ENCODE results near the gene CTDSP1. TPM values are rescaled to one million over a fixed set of nuclear protein-coding genes. Genes with fewer than 3 reads are reported as not detected.

Gene CTDSP1
- total RNA-seq, 1 experiment from 2014 or later = 37.8 TPM

DNA sequence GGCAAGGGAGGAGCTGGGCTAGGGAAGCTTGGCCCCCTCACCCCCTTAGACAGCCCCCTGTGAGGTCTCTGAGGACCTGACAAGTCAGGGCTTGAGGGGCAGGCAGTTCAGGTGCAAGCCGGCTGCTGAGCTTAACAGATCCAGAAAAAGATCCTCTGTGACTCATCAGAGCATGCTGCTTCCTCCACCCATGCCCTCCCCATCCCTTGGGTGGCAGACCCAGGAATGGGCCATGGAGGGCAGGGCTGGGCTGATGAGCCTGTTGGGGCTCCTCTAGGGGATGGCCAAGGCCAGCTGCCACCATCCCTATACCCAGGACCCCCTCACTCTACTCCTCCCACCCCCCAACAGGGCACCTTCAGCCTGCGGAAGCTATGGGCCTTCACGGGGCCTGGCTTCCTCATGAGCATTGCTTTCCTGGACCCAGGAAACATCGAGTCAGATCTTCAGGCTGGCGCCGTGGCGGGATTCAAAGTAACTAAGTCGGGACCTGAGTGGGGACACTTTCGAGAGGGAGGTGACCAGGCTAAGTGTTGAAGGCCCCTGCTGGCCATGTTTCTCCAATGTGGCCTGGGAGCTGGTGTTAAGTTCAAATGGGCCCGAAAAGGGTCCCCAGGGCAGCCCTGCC is 15.7 kb upstream of the CTDSP1 start:
- DNase-seq (ENCODE audit: low read depth) = no peak

GRCh38 chr2:218384975-218385374 is 14.7 kb upstream of the CTDSP1 start:
- no peak for DNase-seq (ENCODE audit: low read depth)

DNA sequence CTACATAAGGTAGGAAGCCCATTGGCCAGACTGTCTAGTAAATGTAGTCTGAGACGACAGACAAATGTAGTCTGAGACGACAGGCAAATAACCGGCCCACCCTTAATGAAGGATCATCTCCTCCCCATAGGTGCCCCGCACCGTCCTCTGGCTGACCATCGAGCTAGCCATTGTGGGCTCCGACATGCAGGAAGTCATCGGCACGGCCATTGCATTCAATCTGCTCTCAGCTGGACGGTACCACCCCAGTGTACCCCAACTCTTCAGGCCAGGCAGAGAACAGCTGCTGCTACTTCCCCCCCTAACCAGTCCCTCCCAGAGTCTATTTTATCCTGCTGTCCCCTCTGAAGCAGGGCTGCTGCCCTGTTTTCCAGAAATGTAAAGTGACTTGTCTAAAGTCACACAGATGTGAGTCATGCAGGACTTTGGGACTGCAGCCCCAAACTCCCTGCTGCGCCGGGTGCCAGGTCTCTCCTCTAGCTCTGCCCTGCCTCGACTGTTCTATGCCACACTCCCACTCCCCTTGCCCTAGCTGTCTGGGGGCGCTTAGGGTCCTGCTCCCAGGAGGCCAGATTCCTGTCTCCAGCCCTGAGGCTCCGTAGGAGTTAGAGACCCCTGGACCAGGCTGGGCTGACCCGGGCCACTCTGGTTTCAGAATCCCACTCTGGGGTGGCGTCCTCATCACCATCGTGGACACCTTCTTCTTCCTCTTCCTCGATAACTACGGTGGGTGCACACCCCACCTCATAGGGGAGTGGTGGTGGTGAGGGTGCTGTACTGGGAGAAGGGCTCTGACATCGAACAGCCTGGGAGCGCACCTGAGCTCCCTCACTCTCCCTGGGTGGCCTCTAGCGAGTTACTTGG is 12.9 kb upstream of the CTDSP1 start:
- no peak for DNase-seq (ENCODE audit: low read depth)

DNA sequence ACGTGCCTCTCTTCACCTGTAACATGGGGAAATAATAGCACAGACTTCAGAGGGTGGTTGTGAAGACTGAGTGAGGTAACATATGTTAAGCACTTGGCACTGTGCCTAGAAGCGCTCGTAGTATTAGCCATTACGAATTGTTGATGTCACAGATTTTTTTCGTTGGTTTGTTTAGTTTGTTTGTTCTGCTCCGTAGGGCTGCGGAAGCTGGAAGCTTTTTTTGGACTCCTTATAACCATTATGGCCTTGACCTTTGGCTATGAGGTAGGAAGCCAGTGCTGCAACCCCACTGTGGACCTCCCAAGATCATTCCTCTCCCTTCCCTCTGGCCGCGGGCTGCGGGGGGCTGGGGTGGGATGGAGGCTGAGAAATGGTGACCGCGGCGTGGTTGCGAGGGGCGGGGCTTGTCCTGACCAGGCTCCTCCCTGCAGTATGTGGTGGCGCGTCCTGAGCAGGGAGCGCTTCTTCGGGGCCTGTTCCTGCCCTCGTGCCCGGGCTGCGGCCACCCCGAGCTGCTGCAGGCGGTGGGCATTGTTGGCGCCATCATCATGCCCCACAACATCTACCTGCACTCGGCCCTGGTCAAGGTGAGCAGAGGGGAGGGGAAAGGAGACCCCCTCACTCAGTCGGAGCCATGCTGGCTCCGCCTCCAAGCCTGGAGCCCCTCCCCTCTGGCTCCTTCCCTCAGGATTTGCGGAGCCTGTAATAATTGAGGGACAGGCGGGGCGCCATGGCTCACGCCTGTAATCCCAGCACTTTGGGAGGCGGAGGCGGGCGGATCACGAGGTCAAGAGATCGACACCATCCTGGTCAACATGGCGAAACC is 12.1 kb upstream of the CTDSP1 start:
- no peak for DNase-seq (ENCODE audit: low read depth)

GRCh38 chr2:218389333-218390150 is 10.1 kb upstream of the CTDSP1 start:
- DNase-seq (ENCODE audit: low read depth) = no peak

DNA sequence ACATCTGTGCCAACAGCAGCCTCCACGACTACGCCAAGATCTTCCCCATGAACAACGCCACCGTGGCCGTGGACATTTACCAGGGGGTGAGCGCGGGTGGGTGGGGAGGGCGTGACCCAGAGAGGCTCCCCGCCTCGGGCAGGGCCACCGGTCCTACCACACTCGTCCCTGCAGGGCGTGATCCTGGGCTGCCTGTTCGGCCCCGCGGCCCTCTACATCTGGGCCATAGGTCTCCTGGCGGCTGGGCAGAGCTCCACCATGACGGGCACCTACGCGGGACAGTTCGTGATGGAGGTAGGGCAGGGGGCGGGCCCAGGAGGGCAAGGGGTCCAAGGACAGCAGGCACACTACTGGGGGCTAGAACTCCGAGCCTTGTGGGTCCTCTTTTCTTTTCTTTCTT is 8.5 kb upstream of the CTDSP1 start:
- DNase-seq (ENCODE audit: low read depth) = no peak

- no peak for DNase-seq (ENCODE audit: low read depth)
These were observed 7.2 kb upstream of the CTDSP1 start for GRCh38 chr2:218392459-218392858.

DNA sequence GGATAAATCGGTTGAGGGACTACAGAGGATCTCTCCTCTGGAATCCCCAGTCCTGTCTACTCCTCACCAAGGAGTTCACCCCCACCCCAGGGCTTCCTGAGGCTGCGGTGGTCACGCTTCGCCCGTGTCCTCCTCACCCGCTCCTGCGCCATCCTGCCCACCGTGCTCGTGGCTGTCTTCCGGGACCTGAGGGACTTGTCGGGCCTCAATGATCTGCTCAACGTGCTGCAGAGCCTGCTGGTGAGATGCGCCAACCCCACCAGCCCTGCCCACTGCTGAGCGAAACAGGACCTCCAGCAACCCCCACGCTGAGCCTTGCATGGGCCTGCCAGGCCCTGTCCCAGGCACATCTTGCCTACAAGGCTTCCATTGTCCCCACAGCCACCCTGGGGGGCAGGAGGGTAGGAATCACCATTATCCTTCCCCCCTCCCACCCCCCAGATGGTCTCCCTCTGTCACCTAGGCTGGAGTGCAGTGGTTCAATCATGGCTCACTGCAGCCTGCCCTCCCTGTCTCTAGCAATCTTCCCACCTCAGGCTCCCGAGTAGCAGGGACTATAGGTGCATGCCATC is 6.7 kb upstream of the CTDSP1 start:
- no peak for DNase-seq (ENCODE audit: low read depth)

DNA sequence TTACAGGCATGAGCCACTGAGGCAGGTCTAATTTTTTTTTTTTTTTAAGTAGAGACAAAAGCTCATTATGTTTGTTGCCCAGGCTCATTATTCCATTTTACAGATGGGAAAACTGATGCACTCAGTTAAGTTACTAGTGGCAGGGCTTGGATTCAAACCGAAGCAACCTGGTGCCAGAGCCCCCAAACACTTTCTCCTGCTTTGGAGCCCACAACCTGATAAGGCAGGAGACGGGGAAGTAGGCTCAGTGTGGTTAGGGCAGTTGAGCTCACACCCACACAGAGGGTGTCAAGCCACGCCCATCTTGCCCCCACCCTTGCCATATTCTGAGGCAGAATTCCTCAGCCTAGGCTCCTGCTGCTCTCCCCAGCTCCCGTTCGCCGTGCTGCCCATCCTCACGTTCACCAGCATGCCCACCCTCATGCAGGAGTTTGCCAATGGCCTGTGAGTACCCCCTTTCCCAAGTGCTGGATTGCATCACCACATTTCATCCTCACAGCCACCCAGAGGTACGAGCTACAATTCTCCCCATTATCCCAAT is 5.8 kb upstream of the CTDSP1 start:
- DNase-seq (ENCODE audit: low read depth) = no peak

GRCh38 chr2:218394298-218395089 is 5.2 kb upstream of the CTDSP1 start:
- no peak for DNase-seq (ENCODE audit: low read depth)

DNA sequence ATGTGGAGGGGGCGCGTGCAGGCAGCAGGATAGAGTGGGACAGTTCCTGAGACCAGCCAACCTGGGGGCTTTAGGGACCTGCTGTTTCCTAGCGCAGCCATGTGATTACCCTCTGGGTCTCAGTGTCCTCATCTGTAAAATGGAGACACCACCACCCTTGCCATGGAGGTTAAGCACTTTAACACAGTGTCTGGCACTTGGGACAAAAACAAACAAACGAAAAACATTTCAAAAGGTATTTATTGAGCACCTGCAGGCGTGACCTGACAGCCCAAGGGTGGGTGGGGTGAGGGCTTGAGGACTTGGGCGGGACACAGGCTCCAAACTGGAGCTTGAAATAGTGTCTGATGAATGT is 4.6 kb upstream of the CTDSP1 start:
- no peak for DNase-seq (ENCODE audit: low read depth)

- no peak for DNase-seq (ENCODE audit: low read depth)
These were observed 4.2 kb upstream of the CTDSP1 start for GRCh38 chr2:218395456-218395825.

DNA sequence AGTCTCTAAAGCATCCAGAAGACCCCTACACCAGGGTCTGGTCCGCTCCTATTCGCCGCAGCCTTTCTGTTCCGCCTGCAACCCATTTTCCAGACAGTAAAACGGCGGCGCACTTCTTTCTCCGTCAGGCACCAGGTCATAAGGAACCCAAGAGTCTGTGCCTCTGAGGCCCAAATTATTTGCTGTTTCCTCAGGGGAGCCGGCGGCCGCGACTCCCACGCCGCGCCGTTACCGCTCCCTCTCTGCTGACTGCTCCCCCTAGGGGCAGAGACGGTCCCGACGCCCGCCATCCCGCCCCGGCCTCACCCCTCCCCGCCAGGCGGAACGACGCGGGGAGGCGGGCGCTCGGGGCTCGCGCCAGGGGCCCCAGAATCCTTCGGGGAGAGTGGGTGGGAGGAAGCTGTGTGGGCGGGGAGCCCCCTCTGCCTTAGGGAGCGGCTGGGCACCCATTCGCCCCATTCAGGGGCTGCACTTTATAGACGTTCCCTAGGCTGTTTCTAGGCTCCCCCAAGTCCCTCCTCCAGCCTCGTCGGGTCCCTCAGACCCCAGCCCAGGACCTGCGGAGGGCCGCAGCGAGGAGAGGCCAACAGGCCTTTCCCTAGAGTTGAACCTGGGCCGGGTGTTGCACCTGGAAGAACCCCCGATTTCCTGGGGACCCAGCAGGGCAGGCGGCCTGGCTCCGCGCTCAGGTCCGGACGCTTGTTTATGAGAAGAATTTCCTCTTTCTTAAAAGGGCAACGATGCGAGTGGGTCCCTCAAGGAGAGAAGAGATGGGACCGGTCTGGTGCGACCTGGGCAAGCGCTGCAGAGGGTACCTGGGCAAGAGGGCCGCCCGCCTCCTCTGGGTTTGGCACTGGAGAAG is 3.6 kb upstream of the CTDSP1 start:
- peak; percentile 90 for DNase-seq (ENCODE audit: low read depth)

- DNase-seq (ENCODE audit: low read depth) = peak; percentile 62
These were observed 2.8 kb upstream of the CTDSP1 start for GRCh38 chr2:218396688-218397462.

DNA sequence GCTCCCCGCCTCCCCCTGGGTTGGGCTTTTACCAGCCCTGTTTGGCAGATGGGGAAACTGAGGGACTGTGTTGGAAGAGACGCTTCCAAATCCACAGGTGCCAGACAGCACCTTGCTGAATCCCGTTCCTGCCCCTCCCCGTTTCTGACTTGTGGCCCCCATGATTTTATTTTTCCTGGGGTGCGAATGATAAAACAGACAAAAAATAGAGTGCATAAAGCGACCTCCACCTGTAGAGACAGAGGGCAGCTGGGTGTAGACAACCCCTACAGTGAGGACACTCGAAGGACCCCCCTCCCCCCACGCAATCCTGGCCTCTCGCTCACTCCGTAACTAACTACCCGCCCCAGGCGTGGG is 2.2 kb upstream of the CTDSP1 start:
- no peak for DNase-seq (ENCODE audit: low read depth)

GRCh38 chr2:218397820-218398436 is 1.7 kb upstream of the CTDSP1 start:
- peak; percentile 90 for DNase-seq (ENCODE audit: low read depth)

GRCh38 chr2:218398437-218399390 is 954 bp upstream of the CTDSP1 start:
- peak; percentile 71 for DNase-seq (ENCODE audit: low read depth)
